ENCODE results near the gene COL16A1. TPM values are rescaled to one million over a fixed set of nuclear protein-coding genes. Genes with fewer than 3 reads are reported as not detected.

Gene COL16A1
- total RNA-seq, 6 experiments from 2014 or later, result 74.1 to 100 (median 87.6) TPM

GRCh38 chr1:31689379-31689778 lies 14.4 kb downstream of the COL16A1 start:
- Mint-ChIP-seq H3K36me3 (ENCODE audit: low read depth) (peaks cover 53% of the 10 kb centered on the region), H3K27ac (peak overlapping the region; percentile 92), H3K9me3 (no peaks in the 10 kb centered on the region), H3K27me3 (ENCODE audit: insufficient read depth) (peaks cover 2% of the 10 kb centered on the region), H3K4me1 (ENCODE audit: low read depth) (peaks cover 55% of the 10 kb centered on the region), H3K4me3 (peak overlapping the region; percentile 73; the same call in 1 of the 2 replicates)
- DNase-seq, result no peak
- TF ChIP-seq, protein P1, sequence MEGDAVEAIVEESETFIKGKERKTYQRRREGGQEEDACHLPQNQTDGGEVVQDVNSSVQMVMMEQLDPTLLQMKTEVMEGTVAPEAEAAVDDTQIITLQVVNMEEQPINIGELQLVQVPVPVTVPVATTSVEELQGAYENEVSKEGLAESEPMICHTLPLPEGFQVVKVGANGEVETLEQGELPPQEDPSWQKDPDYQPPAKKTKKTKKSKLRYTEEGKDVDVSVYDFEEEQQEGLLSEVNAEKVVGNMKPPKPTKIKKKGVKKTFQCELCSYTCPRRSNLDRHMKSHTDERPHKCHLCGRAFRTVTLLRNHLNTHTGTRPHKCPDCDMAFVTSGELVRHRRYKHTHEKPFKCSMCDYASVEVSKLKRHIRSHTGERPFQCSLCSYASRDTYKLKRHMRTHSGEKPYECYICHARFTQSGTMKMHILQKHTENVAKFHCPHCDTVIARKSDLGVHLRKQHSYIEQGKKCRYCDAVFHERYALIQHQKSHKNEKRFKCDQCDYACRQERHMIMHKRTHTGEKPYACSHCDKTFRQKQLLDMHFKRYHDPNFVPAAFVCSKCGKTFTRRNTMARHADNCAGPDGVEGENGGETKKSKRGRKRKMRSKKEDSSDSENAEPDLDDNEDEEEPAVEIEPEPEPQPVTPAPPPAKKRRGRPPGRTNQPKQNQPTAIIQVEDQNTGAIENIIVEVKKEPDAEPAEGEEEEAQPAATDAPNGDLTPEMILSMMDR (IDR thresholded peaks at IDR 0.05), result no peak

GRCh38 chr1:31688233-31688918 lies 15.4 kb downstream of the COL16A1 start:
- Mint-ChIP-seq H3K36me3 (ENCODE audit: low read depth) (peaks cover 46% of the 10 kb centered on the region), H3K9me3 (no peaks in the 10 kb centered on the region), H3K27ac (peak overlapping the region; percentile 92), H3K27me3 (ENCODE audit: insufficient read depth) (peaks cover 2% of the 10 kb centered on the region), H3K4me3 (0 out of 2 replicates have a peak overlapping the region, but pooled peaks have one; percentile 11), H3K4me1 (ENCODE audit: low read depth) (peaks cover 45% of the 10 kb centered on the region)
- TF ChIP-seq, protein P1 (IDR thresholded peaks at IDR 0.05), result no peak
- DNase-seq, result no peak

DNA sequence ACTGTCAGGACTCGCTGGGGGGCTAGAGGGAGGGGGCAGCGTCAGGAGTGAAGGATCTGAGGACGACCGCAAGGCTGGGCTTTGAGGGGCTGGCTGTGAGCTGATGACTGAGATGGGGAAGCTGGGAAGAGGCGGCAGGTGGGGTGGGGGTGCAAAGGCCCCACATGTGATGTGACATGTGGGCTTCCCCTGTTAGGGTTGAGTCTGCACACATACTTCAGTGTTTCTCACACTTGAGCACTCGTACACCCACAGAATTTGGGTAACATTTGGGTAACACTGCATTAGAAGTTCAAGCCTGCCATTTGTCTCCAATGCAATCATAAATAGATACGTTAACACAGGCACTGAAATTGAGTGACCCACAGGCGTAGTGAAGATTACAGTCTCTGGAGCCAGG lies 16.2 kb downstream of the COL16A1 start:
- H3K9me3 Mint-ChIP-seq, result no peaks in the 10 kb centered on the region
- H3K27ac Mint-ChIP-seq, result no peak overlapping the region
- peaks cover 2% of the 10 kb centered on the region for H3K27me3 Mint-ChIP-seq (ENCODE audit: insufficient read depth)
- TF ChIP-seq, protein P1 (IDR thresholded peaks at IDR 0.05), result no peak
- H3K36me3 Mint-ChIP-seq (ENCODE audit: low read depth), result peaks cover 46% of the 10 kb centered on the region
- H3K4me1 Mint-ChIP-seq (ENCODE audit: low read depth), result peaks cover 40% of the 10 kb centered on the region
- DNase-seq, result no peak
- H3K4me3 Mint-ChIP-seq, result no peak overlapping the region

GRCh38 chr1:31685795-31686194 lies 18.0 kb downstream of the COL16A1 start:
- Mint-ChIP-seq H3K27ac (no peak overlapping the region), H3K27me3 (ENCODE audit: insufficient read depth) (peaks cover 3% of the 10 kb centered on the region), H3K4me3 (no peak overlapping the region), H3K4me1 (ENCODE audit: low read depth) (peaks cover 35% of the 10 kb centered on the region), H3K36me3 (ENCODE audit: low read depth) (peaks cover 56% of the 10 kb centered on the region), H3K9me3 (no peaks in the 10 kb centered on the region)
- no peak for DNase-seq
- TF ChIP-seq, protein P1 (IDR thresholded peaks at IDR 0.05), result no peak

- Mint-ChIP-seq H3K9me3 (no peaks in the 10 kb centered on the region), H3K27ac (no peak overlapping the region), H3K27me3 (ENCODE audit: insufficient read depth) (peaks cover 4% of the 10 kb centered on the region), H3K36me3 (ENCODE audit: low read depth) (peaks cover 50% of the 10 kb centered on the region), H3K4me3 (no peak overlapping the region), H3K4me1 (ENCODE audit: low read depth) (peaks cover 17% of the 10 kb centered on the region)
- TF ChIP-seq, protein P1 (IDR thresholded peaks at IDR 0.05), result peak; percentile 73
- DNase-seq, result no peak
Measured at GRCh38 chr1:31683997-31684396, 19.8 kb downstream of the COL16A1 start.
